ENCODE measurements around the gene CPXM2.

Gene CPXM2

GRCh38 chr10:123891144-123892071 is at the start of gene CPXM2:
CPXM2 (minus strand) TSS chr10:123891807; CDS start chr10:123891659, 148 bp downstream.
- DNase-seq = no peak

GRCh38 chr10:123939591-123939990 is 48.0 kb upstream of the CPXM2 start:
- DNase-seq = no peak

DNA sequence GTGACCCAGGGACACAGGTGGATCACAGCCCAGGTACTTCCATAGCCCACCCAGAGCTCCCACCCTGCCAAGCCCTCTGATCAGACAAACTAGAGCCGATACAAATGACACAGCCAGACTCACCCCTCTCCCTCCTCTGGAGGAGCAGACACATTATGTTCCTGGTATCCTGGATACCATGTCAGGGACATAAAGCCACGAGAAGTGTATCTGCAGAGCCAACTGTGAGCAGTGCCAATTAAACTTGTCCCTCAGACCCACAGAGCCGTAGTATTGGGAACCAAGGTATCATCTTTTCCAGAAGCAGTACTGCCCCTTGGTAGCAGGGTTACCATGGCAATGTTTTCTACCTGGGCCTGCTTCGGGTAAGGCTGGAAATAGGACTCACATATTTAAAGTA is 47.3 kb upstream of the CPXM2 start:
- no peak for DNase-seq

DNA sequence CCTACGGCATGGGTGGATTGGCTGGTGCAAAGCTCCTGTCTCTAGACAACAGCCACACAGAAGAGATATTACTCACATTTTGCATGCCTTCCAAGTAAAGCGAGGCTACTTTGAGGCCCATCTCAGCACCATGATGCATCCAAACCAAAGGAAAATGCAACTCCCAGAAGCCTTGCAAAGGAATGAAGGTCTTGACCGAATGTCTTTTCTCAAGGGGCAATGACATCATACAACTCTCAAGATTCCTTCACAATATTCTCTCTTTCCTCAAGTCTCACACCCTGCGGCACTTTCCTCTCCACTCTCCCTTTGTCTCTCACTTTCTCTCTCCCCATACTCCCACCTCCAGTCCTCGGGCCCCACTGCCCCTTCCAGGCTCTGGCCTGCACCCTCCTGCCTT is 44.8 kb upstream of the CPXM2 start:
- DNase-seq = no peak

DNA sequence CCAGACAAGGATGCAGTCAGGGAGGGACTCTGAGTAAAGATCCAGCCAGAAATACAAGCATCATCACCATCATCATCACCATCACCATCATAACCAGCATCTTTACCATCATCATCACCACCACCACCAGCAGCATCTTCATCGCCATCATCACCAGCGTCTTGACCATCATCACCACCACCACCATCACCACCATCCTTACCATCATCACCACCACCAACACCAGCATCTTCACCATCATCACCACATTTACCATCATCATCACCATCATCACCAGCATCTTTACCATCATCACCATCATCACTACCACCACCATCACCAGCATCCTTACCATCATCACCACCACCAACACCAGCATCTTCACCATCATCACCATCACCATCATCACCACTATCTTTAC is 44.1 kb upstream of the CPXM2 start:
- no peak for DNase-seq

GRCh38 chr10:123934846-123935245 is 43.2 kb upstream of the CPXM2 start:
- DNase-seq = no peak

DNA sequence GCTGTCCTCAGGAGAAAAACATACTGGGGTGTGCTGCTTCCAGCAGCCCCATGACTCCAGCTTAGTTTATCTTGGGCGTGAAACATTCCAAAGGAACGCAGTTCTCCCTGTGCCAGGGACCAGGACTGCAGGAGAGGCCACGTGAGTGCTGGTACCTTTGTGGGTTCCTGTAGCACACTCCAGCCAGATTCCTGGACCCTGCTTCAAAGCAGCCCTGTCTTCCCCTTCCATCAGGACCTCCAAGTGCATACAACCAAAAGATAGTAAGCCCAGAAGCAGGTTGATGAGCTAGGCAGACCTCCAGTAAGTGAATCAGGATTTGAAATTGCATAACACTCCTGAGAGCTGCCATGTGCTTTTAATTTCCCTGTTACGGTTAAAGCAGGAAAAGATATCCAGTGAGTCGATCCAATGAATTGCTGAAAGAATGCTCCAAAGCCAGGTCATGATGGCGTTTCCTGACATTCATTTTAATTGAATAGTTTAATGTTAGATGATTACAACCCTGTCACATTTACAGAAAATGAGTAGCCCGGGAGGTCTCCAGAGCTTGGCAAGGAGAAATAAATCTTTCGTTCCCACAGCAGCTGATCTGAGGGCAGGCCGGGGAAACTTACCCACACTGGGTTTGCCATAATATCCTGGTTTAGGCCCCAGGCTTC is 38.9 kb upstream of the CPXM2 start:
- DNase-seq = no peak

DNA sequence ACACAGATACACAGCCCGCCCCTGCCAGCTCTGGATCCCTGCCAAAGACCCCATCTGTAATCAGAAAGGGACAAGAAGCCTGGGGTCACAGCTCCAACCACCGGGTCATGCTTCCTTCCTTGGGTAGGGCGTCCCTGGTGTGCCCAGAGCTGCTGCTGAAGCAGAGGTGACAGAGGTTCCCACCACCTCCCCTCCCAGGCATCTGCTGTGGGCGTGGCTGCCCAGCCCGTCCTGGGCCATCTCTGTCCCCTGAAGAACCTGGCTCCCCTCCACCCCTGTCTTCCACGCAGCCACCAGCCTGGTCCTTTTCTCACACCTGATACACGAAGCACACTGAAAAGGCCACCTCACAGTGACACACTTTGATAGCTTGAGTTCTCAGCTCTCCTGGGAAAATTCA is 38.2 kb upstream of the CPXM2 start:
- DNase-seq = no peak

DNA sequence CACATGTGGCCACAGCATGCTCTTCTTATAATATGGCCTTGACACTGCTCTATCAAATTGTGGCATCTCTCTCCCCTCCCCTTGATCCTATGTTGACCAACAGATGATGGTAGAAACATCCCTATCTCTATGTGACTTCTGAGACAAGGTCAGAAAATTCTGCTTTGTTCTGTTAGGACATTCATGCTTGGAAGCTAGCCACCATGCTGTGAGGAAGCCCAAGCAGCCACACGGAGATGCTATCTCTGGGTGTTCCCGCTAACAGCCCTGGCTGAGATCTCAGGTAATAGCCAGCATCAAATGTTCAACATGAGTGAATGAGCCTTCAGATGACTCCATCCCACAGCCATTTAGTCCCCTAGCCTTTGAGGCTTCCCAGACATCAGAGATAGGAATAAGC is 36.8 kb upstream of the CPXM2 start:
- DNase-seq = no peak

DNA sequence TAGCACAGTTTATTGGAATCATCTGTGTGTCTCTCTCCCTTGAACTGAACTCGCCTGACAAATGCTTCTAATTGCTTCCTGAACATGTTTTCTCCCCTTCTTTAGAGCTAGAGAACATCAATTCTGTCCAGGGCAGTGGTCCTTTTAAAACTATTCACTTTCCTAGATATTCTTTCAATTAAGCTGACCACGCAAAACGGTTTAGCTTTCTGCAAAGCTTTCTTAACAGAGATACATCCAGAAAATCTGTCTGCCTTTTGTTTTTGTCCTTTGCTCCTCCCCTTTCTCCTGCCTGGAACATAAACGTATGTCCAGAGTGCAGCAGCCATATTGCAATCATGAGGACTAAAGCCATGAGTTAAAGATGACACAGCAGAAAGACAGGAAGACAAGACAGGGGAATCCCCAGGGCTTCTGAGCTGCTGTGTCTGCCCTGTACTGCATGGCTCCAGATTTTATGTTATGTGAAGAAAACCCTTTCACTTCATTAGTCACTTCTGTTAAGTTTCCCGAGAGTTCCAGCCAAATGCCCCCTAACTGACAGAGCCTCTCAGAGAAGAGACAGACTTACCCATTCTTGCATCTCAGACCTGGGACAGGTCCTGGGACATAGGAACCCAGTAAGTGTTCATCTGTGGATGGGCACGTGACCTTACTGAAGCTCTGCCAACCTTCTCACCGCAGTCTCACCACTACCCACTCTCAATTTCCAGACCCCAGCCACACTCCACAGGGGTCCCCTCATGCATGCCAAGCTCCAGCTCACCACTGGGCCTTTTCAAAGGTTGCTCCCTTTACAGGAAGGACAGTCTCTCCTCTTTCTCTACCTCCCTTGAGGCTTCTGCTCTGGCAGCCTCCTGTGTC is 35.0 kb upstream of the CPXM2 start:
- DNase-seq = no peak

DNA sequence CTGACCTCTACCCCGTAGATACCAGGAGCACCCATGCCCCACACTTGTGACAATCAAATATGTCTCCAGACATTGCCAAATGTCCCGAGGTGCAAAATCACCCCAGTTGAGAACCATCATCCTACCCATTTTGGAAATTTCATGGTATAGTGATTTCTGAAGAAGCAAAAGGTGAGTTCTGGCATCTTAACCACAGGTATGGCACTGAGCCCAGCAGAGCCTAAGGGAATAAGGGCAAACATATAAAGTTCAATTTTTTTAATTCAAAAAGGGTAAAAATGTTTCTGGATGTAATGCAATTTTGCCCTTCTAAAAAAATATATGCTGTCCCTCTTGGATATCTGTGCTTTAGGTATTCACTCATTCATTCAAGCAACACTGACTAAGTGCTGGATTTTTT is 30.5 kb upstream of the CPXM2 start:
- no peak for DNase-seq

DNA sequence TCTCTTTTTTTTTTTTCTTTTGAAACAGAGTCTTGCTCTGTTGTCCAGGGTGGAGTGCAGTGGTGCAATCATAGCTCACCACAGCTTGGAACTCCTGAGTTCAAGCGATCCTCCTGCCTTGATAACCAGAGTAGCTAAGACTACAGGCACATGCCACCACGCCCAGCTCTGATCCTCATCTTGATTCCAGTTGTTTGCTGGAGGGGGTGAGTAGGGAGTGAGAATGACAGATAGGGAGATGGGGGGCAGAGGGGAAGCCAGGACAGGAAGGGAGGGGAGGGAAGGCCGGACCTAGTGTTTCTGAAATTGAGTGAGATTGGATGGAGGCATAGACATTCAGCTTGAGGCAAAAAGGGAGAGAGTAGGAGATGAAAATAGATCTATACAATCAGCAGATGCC is 25.2 kb upstream of the CPXM2 start:
- no peak for DNase-seq

- DNase-seq = no peak
Observed at GRCh38 chr10:123913688-123914268, 22.2 kb upstream of the CPXM2 start.

DNA sequence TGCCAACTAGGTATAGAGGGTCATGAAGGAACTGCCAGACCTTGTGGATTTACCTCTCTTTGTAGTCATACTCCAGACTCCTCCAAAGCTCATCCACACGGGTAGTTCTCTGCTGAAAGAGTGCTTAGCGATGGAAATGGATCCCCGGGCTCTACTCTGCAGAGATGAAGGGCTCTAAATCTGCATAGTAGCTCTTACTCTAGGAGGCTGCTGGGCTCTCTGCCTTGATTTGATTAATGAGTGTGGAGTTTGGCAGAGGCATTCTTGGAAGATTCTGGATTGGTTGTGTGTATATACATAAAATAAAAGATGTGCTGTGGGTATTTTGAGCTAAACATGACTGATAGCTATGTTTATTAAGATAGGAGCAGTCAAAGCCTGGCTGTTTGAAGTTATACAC is 21.3 kb upstream of the CPXM2 start:
- no peak for DNase-seq

- DNase-seq = no peak
Observed at GRCh38 chr10:123912466-123912865, 20.9 kb upstream of the CPXM2 start.

GRCh38 chr10:123911866-123912265 is 20.3 kb upstream of the CPXM2 start:
- no peak for DNase-seq

DNA sequence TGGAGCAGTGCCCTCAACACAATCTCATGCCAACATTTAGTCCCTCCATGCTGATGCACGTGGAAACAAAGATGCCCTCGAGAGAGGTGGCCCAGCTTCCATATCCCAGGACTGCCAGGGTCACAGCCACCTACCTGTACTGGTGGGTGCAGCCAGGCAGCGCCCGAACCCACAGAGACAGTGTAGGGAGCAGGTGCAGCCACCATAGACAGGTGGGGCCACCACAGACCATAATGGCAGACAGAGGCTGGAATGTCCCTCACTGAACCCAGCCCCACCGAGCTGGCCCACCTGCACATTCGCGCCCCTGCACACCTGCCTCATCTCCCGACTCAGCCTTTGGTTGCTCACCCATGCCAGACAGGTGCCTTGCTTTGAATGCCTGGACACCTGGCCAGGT is 18.3 kb upstream of the CPXM2 start:
- no peak for DNase-seq

DNA sequence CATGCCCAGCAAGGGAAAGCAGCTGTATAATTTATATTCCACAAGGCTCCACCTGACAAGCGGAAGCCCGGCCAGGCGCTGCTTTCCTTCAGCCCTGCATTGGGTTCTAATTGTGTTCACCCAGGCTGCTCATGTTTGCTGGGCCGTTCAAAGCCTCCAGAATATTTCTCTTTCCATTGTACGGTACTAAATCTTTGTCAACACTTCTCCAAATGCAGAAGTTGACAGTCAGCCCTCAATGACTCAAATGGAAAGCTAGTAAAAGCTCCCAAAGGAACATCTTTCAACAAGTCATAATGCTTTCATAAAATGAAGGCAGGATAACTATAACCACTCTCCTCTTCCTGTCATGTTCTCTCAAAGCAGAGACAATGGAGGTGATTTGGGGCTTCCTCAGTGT is 17.8 kb upstream of the CPXM2 start:
- DNase-seq = no peak

- no peak for DNase-seq
Observed at GRCh38 chr10:123908379-123908778, 16.8 kb upstream of the CPXM2 start.

DNA sequence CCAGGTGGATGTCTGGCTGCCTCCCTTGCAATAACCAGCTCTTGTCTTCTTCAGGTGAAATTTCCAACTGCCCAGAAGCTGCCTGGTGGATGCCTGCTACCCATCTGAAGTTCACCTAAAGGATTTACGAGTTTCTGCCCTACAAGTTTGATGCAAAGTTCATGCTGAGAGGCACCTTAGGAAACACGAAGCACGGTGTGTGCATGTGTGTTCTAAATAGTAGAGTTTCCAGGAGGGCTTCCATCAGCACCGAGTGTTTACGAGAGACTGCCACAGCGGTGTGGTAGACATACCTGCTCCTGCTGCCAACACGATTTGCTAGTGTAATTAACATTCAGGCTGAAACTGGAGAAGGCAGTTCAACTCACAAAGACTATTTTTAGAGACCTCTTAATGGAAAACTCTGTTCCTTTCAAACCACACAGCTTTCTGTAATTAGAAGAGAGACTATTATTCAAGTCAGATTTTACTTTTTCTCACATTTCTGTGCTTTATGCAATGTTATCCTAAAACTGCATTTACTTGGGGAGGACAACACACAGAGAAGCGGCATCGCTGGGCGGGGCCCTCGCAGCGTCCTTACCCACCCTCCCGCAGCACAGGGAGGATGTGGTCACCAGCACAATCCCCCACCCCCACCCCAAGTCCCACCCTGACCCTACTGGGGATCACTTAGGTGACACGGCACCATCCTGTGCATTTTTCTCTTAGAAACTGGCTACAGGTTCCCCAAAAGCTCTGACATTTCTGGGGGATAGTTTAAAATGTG is 15.5 kb upstream of the CPXM2 start:
- no peak for DNase-seq

DNA sequence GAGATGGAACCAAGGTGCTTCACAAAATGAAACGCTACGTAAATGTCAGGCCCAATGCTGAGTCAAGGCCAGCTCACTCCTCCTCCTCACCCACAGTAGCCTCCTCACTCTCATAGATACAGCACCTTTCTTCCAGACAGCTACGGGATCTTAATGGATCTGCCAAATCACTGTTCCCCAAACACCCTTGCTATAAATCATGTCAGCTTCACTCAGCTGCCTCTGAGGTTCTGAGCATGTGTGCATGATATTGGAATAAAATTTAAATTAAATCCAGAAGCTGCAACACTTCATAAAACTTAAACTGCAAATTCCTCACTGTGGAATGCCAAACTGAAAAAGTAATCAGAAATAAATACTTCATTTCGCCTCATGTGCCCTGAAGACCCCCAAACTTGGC is 14.7 kb upstream of the CPXM2 start:
- DNase-seq = no peak

DNA sequence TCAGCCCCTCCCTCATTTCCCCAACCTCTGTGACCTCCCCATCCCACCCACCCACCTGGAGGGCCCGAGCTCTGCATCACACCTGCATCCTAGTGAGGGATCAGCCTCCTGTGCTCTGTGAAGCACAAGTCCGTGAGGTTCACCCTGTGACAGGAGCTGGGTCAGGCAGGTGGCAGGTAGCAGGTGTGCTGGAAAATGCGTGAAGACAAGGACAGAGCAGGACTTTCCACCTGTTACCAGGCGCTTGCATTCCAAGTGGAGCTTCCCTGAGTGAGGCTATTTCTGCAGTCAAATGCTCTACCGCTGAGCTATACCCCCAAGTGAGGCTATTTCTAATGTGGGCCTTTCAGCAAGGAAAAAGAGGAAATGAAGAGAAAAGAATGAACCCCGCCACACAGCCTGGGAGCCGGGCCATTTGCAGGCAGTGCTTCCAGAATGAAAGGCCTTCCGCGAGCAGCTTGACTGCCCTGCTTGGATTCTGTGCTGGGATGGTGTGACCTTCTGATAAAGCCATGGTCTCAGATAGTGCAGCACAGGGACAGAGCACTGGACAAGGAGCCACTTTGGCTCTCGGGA is 13.3 kb upstream of the CPXM2 start:
- DNase-seq = no peak

All from CD4-positive, alpha-beta T cell treated with Interferon gamma for 1 hour (primary cell).